Measurements from ENCODE around the gene CCDC80. TPM values are rescaled to one million over a fixed set of nuclear protein-coding genes. Genes with fewer than 3 reads are reported as not detected.

Gene CCDC80
- total RNA-seq, 3 donors from 2014 or later (not counting 1 experiment from before 2014, with no cell fraction given), result 0.08 TPM; not detected in 2

- Mint-ChIP-seq H3K9me3 (no peaks in the 10 kb centered on the region), H3K27me3 (ENCODE audit: low read depth in 2 of 2) (peaks cover 5 to 24% of the 10 kb centered on the region in 2 donors), H3K4me3 (no peak overlapping the region), H3K36me3 (no peaks in the 10 kb centered on the region), H3K4me1 (peaks cover 5 to 12% of the 10 kb centered on the region in 2 donors), H3K27ac (no peak overlapping the region)
- H3K4me1 ChIP-seq (ENCODE audit: control insufficient read depth, insufficient read depth, low read length), result no peaks in the 10 kb centered on the region
- DNase-seq (no peak), ATAC-seq (no peak)
- H3K27ac ChIP-seq (ENCODE audit: low read length), result no peak overlapping the region
- H3K36me3 ChIP-seq (ENCODE audit: control insufficient read depth, insufficient read depth, low read length), result no peaks in the 10 kb centered on the region
- H3K27me3 ChIP-seq (ENCODE audit: control insufficient read depth, insufficient read depth, low read length), result no peaks in the 10 kb centered on the region
- no peak for TF ChIP-seq CTCF (IDR thresholded peaks at IDR 0.05)
- 27% methylated on average over 3 of the region's 4 CpGs for WGBS (ENCODE audit: insufficient coverage)
- intact Hi-C loops (cut with micrococcal nuclease), result no loop called here
- no peaks in the 10 kb centered on the region for H3K9me3 ChIP-seq (ENCODE audit: control insufficient read depth, insufficient read depth, low read length)
- H3K4me3 ChIP-seq (ENCODE audit: low read length), result no peak overlapping the region
Observed at GRCh38 chr3:112604536-112604935, 36.4 kb downstream of the CCDC80 start.

GRCh38 chr3:112602217-112602838 is 38.6 kb downstream of the CCDC80 start:
- no peak overlapping the region for H3K27ac Mint-ChIP-seq

GRCh38 chr3:112598731-112599130 is 42.2 kb downstream of the CCDC80 start:
- Mint-ChIP-seq H3K4me3 (no peak overlapping the region), H3K27me3 (ENCODE audit: low read depth in 2 of 2) (no peaks in the 10 kb centered on the region), H3K9me3 (no peaks in the 10 kb centered on the region), H3K4me1 (no peaks in the 10 kb centered on the region), H3K36me3 (peaks cover 11% of the 10 kb centered on the region), H3K27ac (no peak overlapping the region)
- DNase-seq, result no peak
- no peak for TF ChIP-seq CTCF (IDR thresholded peaks at IDR 0.05)
- Histone ChIP-seq H3K4me3 (ENCODE audit: low read length) (no peak overlapping the region), H3K27ac (ENCODE audit: low read length) (no peak overlapping the region), H3K36me3 (ENCODE audit: control insufficient read depth, insufficient read depth, low read length) (peaks cover 4% of the 10 kb centered on the region), H3K27me3 (ENCODE audit: control insufficient read depth, insufficient read depth, low read length) (no peaks in the 10 kb centered on the region), H3K4me1 (ENCODE audit: control insufficient read depth, insufficient read depth, low read length) (no peaks in the 10 kb centered on the region), H3K9me3 (ENCODE audit: control insufficient read depth, insufficient read depth, low read length) (no peaks in the 10 kb centered on the region)
- intact Hi-C loops (cut with micrococcal nuclease), result no loop called here
- ATAC-seq, result no peak

More at GRCh38 chr3:112602217-112602838, 38.6 kb downstream of the CCDC80 start:
- Histone ChIP-seq H3K4me1 (ENCODE audit: control insufficient read depth, insufficient read depth, low read length) (no peaks in the 10 kb centered on the region), H3K36me3 (ENCODE audit: control insufficient read depth, insufficient read depth, low read length) (peaks cover 2% of the 10 kb centered on the region), H3K27me3 (ENCODE audit: control insufficient read depth, insufficient read depth, low read length) (no peaks in the 10 kb centered on the region), H3K4me3 (ENCODE audit: low read length) (no peak overlapping the region), H3K9me3 (ENCODE audit: control insufficient read depth, insufficient read depth, low read length) (no peaks in the 10 kb centered on the region), H3K27ac (ENCODE audit: low read length) (no peak overlapping the region)
- peaks cover 0 to 12% of the 10 kb centered on the region in 2 donors for H3K27me3 Mint-ChIP-seq (ENCODE audit: low read depth in 2 of 2)
- no peak for TF ChIP-seq CTCF (IDR thresholded peaks at IDR 0.05)
- no peaks in the 10 kb centered on the region for H3K9me3 Mint-ChIP-seq
- ATAC-seq, result no peak
- intact Hi-C loops (cut with micrococcal nuclease), result no loop called here
- peaks cover 5 to 12% of the 10 kb centered on the region in 2 donors for H3K4me1 Mint-ChIP-seq
- peaks cover 3% of the 10 kb centered on the region for H3K36me3 Mint-ChIP-seq
- H3K4me3 Mint-ChIP-seq, result no peak overlapping the region
- no peak for DNase-seq

- Histone ChIP-seq H3K9me3 (ENCODE audit: control insufficient read depth, insufficient read depth, low read length) (no peaks in the 10 kb centered on the region), H3K4me1 (ENCODE audit: control insufficient read depth, insufficient read depth, low read length) (no peaks in the 10 kb centered on the region), H3K36me3 (ENCODE audit: control insufficient read depth, insufficient read depth, low read length) (peaks cover 6% of the 10 kb centered on the region), H3K27ac (ENCODE audit: low read length) (no peak overlapping the region), H3K27me3 (ENCODE audit: control insufficient read depth, insufficient read depth, low read length) (no peaks in the 10 kb centered on the region), H3K4me3 (ENCODE audit: low read length) (no peak overlapping the region)
- intact Hi-C loops (cut with micrococcal nuclease), result no loop called here
- no peak overlapping the region for H3K4me3 Mint-ChIP-seq
- H3K27me3 Mint-ChIP-seq (ENCODE audit: low read depth in 2 of 2), result no peaks in the 10 kb centered on the region
- TF ChIP-seq CTCF (IDR thresholded peaks at IDR 0.05), result no peak
- 100% methylated on average over 1 of the region's 2 CpGs for WGBS (ENCODE audit: insufficient coverage)
- peaks cover 0 to under 1% of the 10 kb centered on the region in 2 donors for H3K9me3 Mint-ChIP-seq
- no peak for ATAC-seq
- no peak for DNase-seq
- peaks cover 15% of the 10 kb centered on the region for H3K36me3 Mint-ChIP-seq
- H3K4me1 Mint-ChIP-seq, result peaks cover 2% of the 10 kb centered on the region in 2 donors
- H3K27ac Mint-ChIP-seq, result no peak overlapping the region
Observed at GRCh38 chr3:112597945-112598344, 43.0 kb downstream of the CCDC80 start.

Measured in natural killer cell (primary cell).